ENCODE results near the gene IFNA5. TPM values are rescaled to one million over a fixed set of nuclear protein-coding genes. Genes with fewer than 3 reads are reported as not detected.

Gene IFNA5
- total and polyA plus RNA-seq, 2 of the 13 experiments (the other 11 are each of a cell fraction or from before 2014, with no cell fraction given) = not detected

- no TSS peak for BruUV-seq (replicated peaks)
- ChIA-PET POLR2A (no interaction called here), CTCF (ENCODE audit: low intra/inter-chr PET ratio, low total read pairs) (no interaction called here)
- Histone ChIP-seq H3K9me3 (ENCODE audit: low read length) (no peaks in the 10 kb centered on the region), H2AFZ (ENCODE audit: low read length) (no peak overlapping the region), H3K4me1 (ENCODE audit: insufficient read depth, low read length) (no peaks in the 10 kb centered on the region), H3K79me2 (ENCODE audit: insufficient read depth, low read length) (no peaks in the 10 kb centered on the region), H3K27me3 (ENCODE audit: control insufficient read depth in 1 of 2, insufficient read depth in 2 of 2, low read length in 2 of 2) (no peaks in the 10 kb centered on the region), H3K9ac (ENCODE audit: insufficient read depth, low read depth, low read length) (no peak overlapping the region), H3K4me3 (replicated peaks in 1 of 3; ENCODE audit: insufficient read depth in 1 of 3, low read depth in 2 of 3, low read length in 3 of 3) (no peak overlapping the region), H3K4me2 (ENCODE audit: low read depth, low read length) (no peak overlapping the region), H3K36me3 (replicated peaks in 1 of 2; ENCODE audit: control insufficient read depth in 1 of 2, insufficient read depth in 2 of 2, low read length in 2 of 2) (no peaks in the 10 kb centered on the region), H3K27ac (ENCODE audit: extremely low read length, insufficient read depth, low read length) (no peak overlapping the region), H4K20me1 (ENCODE audit: insufficient read depth, low read length) (no peaks in the 10 kb centered on the region)
- in situ Hi-C loops (cut with HindIII; ENCODE audit: extremely low pct_ligation_motif_present, low pct_unique_long_range_greater_than_20kb) = no loop called here
- TF ChIP-seq ZNF138 (CRISPR knock-in tag; IDR thresholded peaks at IDR 0.05; ENCODE audit: low read depth) = no peak
- TF ChIP-seq PHF21A (CRISPR knock-in tag; IDR thresholded peaks at IDR 0.05) = no peak
- no peak for TF ChIP-seq PCBP2 (optimal IDR thresholded peaks at IDR 0.05; ENCODE audit: low read depth, low read length, poor library complexity, severe bottlenecking)
- no peak for ATAC-seq
- no peak for DNase-seq (ENCODE audit: low spot score)
- WGBS (ENCODE audit: low lambda C conversion rate) = 0% methylated on average over 1 of the region's 1 CpG
- intact Hi-C loops (cut with micrococcal nuclease; ENCODE audit: unreplicated experiment) = no loop called here
- no peak for FAIRE-seq
Observed at GRCh38 chr9:21311889-21312288, 6.8 kb upstream of the IFNA5 start.

- ChIA-PET CTCF (ENCODE audit: low intra/inter-chr PET ratio, low total read pairs) (no interaction called here), POLR2A (no interaction called here)
- no peaks in the 10 kb centered on the region for H3K27me3 ChIP-seq (ENCODE audit: control insufficient read depth in 1 of 2, insufficient read depth in 2 of 2, low read length in 2 of 2)
- H4K20me1 ChIP-seq (ENCODE audit: insufficient read depth, low read length) = no peaks in the 10 kb centered on the region
- intact Hi-C loops (cut with micrococcal nuclease; ENCODE audit: unreplicated experiment) (no loop called here), in situ Hi-C loops (cut with HindIII; ENCODE audit: extremely low pct_ligation_motif_present, low pct_unique_long_range_greater_than_20kb) (no loop called here)
- H3K36me3 ChIP-seq (replicated peaks in 1 of 2; ENCODE audit: control insufficient read depth in 1 of 2, insufficient read depth in 2 of 2, low read length in 2 of 2) = no peaks in the 10 kb centered on the region
- FAIRE-seq (no peak), DNase-seq (ENCODE audit: low spot score) (no peak), ATAC-seq (no peak)
- H3K4me1 ChIP-seq (ENCODE audit: insufficient read depth, low read length) = no peaks in the 10 kb centered on the region
- no peak overlapping the region for H3K9ac ChIP-seq (ENCODE audit: insufficient read depth, low read depth, low read length)
- no TSS peak for BruUV-seq (replicated peaks)
- no peak overlapping the region for H3K4me3 ChIP-seq (replicated peaks in 1 of 3; ENCODE audit: insufficient read depth in 1 of 3, low read depth in 2 of 3, low read length in 3 of 3)
- H2AFZ ChIP-seq (ENCODE audit: low read length) = no peak overlapping the region
- H3K4me2 ChIP-seq (ENCODE audit: low read depth, low read length) = no peak overlapping the region
- H3K27ac ChIP-seq (ENCODE audit: extremely low read length, insufficient read depth, low read length) = no peak overlapping the region
- WGBS (ENCODE audit: low lambda C conversion rate) = 0% methylated on average over 1 of the region's 1 CpG
- H3K9me3 ChIP-seq (ENCODE audit: low read length) = no peaks in the 10 kb centered on the region
- H3K79me2 ChIP-seq (ENCODE audit: insufficient read depth, low read length) = no peaks in the 10 kb centered on the region
- TF ChIP-seq POLR2AphosphoS2 (IDR thresholded peaks at IDR 0.05; ENCODE audit: low read depth, low read length) (no peak), PHF8 (CRISPR knock-in tag; IDR thresholded peaks at IDR 0.05) (no peak), MAF1 (CRISPR knock-in tag; IDR thresholded peaks at IDR 0.05; ENCODE audit: borderline replicate concordance) (no peak), CBX5 (CRISPR knock-in tag; IDR thresholded peaks at IDR 0.05; ENCODE audit: borderline replicate concordance) (no peak), ELK4 (CRISPR knock-in tag; IDR thresholded peaks at IDR 0.05; ENCODE audit: borderline replicate concordance) (no peak), ATF7-NPFF (CRISPR knock-in tag; IDR thresholded peaks at IDR 0.05; ENCODE audit: low read depth) (no peak), FOXP1 (IDR thresholded peaks at IDR 0.05) (no peak), FOXP1 (CRISPR knock-in tag; IDR thresholded peaks at IDR 0.05) (no peak), NFATC3 (CRISPR knock-in tag; IDR thresholded peaks at IDR 0.05) (no peak), ZNF562 (CRISPR knock-in tag; IDR thresholded peaks at IDR 0.05; ENCODE audit: borderline replicate concordance) (no peak), HBP1 (CRISPR knock-in tag; IDR thresholded peaks at IDR 0.05; ENCODE audit: low read depth) (no peak)
- TF ChIP-seq, protein P1, sequence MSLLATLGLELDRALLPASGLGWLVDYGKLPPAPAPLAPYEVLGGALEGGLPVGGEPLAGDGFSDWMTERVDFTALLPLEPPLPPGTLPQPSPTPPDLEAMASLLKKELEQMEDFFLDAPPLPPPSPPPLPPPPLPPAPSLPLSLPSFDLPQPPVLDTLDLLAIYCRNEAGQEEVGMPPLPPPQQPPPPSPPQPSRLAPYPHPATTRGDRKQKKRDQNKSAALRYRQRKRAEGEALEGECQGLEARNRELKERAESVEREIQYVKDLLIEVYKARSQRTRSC (CRISPR knock-in tag; IDR thresholded peaks at IDR 0.05; ENCODE audit: low read depth) = no peak
- TF ChIP-seq, protein P2, sequence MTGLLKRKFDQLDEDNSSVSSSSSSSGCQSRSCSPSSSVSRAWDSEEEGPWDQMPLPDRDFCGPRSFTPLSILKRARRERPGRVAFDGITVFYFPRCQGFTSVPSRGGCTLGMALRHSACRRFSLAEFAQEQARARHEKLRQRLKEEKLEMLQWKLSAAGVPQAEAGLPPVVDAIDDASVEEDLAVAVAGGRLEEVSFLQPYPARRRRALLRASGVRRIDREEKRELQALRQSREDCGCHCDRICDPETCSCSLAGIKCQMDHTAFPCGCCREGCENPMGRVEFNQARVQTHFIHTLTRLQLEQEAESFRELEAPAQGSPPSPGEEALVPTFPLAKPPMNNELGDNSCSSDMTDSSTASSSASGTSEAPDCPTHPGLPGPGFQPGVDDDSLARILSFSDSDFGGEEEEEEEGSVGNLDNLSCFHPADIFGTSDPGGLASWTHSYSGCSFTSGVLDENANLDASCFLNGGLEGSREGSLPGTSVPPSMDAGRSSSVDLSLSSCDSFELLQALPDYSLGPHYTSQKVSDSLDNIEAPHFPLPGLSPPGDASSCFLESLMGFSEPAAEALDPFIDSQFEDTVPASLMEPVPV (CRISPR knock-in tag; IDR thresholded peaks at IDR 0.05) = no peak
Observed at GRCh38 chr9:21295992-21296391, 9.1 kb downstream of the IFNA5 start.

Data from HepG2 (cell line).